Measurements from ENCODE around the gene DNAJC5G. TPM values are rescaled to one million over a fixed set of nuclear protein-coding genes. Genes with fewer than 3 reads are reported as not detected.
"Not testable (repeated sequence)": the region's sequence is repeated elsewhere in the genome, so short reads cannot be mapped to it uniquely, and the experiment has no call there.

The DNAJC5G gene
- total RNA-seq, 4 donors from 2014 or later, result not detected

- WGBS, 2 donors (ENCODE audit: low coverage in 1 of 2), result 75 to 77% methylated on average over 3 of the region's 3 CpGs
- in situ Hi-C loops (cut with MboI; ENCODE audit: low pct_ligation_motif_present in 1 of 4, low pct_unique_long_range_greater_than_20kb in 1 of 4, low sequenced_read_pairs in 3 of 4), result loop anchor here in 1 of 4 donors (10.0 kb wide), 1 partner anchor 305 kb away; no protein-coding TSS in a partner anchor
- no peak for TF ChIP-seq POLR2A (IDR thresholded peaks at IDR 0.05)
- no peak for TF ChIP-seq CTCF (IDR thresholded peaks at IDR 0.05)
- TF ChIP-seq POLR2AphosphoS5 (IDR thresholded peaks at IDR 0.05), result no peak
- Histone ChIP-seq H3K4me3 (no peak overlapping the region), H3K36me3 (no peaks in the 10 kb centered on the region), H3K4me1 (peaks cover 0 to 2% (median 1%) of the 10 kb centered on the region in 4 donors), H3K27me3 (peaks cover 77% of the 10 kb centered on the region), H3K9me3 (no peaks in the 10 kb centered on the region), H3K27ac (no peak overlapping the region)
- intact Hi-C loops (cut with DNase I; ENCODE audit: low total_unique reads), result no loop called here
- no peak for DNase-seq
Measured at GRCh38 chr2:27270131-27270530, 5.1 kb upstream of the DNAJC5G start.

- TF ChIP-seq EP300 (IDR thresholded peaks at IDR 0.05; ENCODE audit: low read depth) (no peak), POLR2A (IDR thresholded peaks at IDR 0.05) (no peak), POLR2AphosphoS5 (IDR thresholded peaks at IDR 0.05) (no peak), CTCF (IDR thresholded peaks at IDR 0.05) (no peak)
- Histone ChIP-seq H3K4me1 (no peaks in the 10 kb centered on the region), H3K27ac (no peak overlapping the region), H3K36me3 (no peaks in the 10 kb centered on the region), H3K4me3 (no peak overlapping the region), H3K27me3 (peaks cover 76% of the 10 kb centered on the region), H3K9me3 (no peaks in the 10 kb centered on the region)
- 75% methylated on average over 2 of the region's 2 CpGs; no CpG with 5 or more reads in 1 of the 2 donors for WGBS, 2 donors (ENCODE audit: low coverage in 1 of 2)
- in situ Hi-C loops (cut with MboI; ENCODE audit: low pct_ligation_motif_present in 1 of 4, low pct_unique_long_range_greater_than_20kb in 1 of 4, low sequenced_read_pairs in 3 of 4) (loop anchor here in 1 of 4 donors (10.0 kb wide), 1 partner anchor 306 kb away; no protein-coding TSS in a partner anchor), intact Hi-C loops (cut with DNase I; ENCODE audit: low total_unique reads) (no loop called here)
- no peak for DNase-seq
Measured at GRCh38 chr2:27270670-27271069, 4.6 kb upstream of the DNAJC5G start.

GRCh38 chr2:27271631-27272340 is 3.4 kb upstream of the DNAJC5G start:
- intact Hi-C loops (cut with DNase I; ENCODE audit: low total_unique reads) (no loop called here), in situ Hi-C loops (cut with MboI; ENCODE audit: low pct_ligation_motif_present in 1 of 4, low pct_unique_long_range_greater_than_20kb in 1 of 4, low sequenced_read_pairs in 3 of 4) (loop anchor here in 1 of 4 donors (10.0 kb wide), 1 partner anchor 307 kb away; no protein-coding TSS in a partner anchor)
- H3K9me3 ChIP-seq, result no peaks in the 10 kb centered on the region
- TF ChIP-seq EP300 (IDR thresholded peaks at IDR 0.05; ENCODE audit: low read depth) (no peak), CTCF (IDR thresholded peaks at IDR 0.05) (no peak), POLR2A (IDR thresholded peaks at IDR 0.05) (no peak), POLR2AphosphoS5 (IDR thresholded peaks at IDR 0.05) (no peak)
- H3K4me1 ChIP-seq, result no peaks in the 10 kb centered on the region
- H3K4me3 ChIP-seq, result no peak overlapping the region
- no peaks in the 10 kb centered on the region for H3K36me3 ChIP-seq
- peaks cover 71% of the 10 kb centered on the region for H3K27me3 ChIP-seq
- H3K27ac ChIP-seq, result no peak overlapping the region
- 72 to 76% methylated on average over 7 to 11 of the region's 11 CpGs for WGBS, 2 donors (ENCODE audit: low coverage in 1 of 2)
- no peak for DNase-seq

GRCh38 chr2:27272537-27273522 is 2.4 kb upstream of the DNAJC5G start:
- H3K9me3 ChIP-seq; DNase-seq; intact Hi-C loops (cut with DNase I; ENCODE audit: low total_unique reads); H3K27ac ChIP-seq; H3K4me1 ChIP-seq; H3K4me3 ChIP-seq; H3K36me3 ChIP-seq: not testable (repeated sequence)
- H3K27me3 ChIP-seq, result peaks cover 62% of the 10 kb centered on the region
- in situ Hi-C loops (cut with MboI; ENCODE audit: low pct_ligation_motif_present in 1 of 4, low pct_unique_long_range_greater_than_20kb in 1 of 4, low sequenced_read_pairs in 3 of 4), result loop anchor here in 1 of 4 donors (10.0 kb wide), 1 partner anchor 308 kb away; no protein-coding TSS in a partner anchor
- WGBS, 2 donors (ENCODE audit: low coverage in 1 of 2), result 66 to 80% methylated on average over 1 to 15 of the region's 15 CpGs
